ENCODE results near the gene GABRB1.

- TF ChIP-seq, protein P1, sequence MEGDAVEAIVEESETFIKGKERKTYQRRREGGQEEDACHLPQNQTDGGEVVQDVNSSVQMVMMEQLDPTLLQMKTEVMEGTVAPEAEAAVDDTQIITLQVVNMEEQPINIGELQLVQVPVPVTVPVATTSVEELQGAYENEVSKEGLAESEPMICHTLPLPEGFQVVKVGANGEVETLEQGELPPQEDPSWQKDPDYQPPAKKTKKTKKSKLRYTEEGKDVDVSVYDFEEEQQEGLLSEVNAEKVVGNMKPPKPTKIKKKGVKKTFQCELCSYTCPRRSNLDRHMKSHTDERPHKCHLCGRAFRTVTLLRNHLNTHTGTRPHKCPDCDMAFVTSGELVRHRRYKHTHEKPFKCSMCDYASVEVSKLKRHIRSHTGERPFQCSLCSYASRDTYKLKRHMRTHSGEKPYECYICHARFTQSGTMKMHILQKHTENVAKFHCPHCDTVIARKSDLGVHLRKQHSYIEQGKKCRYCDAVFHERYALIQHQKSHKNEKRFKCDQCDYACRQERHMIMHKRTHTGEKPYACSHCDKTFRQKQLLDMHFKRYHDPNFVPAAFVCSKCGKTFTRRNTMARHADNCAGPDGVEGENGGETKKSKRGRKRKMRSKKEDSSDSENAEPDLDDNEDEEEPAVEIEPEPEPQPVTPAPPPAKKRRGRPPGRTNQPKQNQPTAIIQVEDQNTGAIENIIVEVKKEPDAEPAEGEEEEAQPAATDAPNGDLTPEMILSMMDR (IDR thresholded peaks at IDR 0.05), result no peak
- TF ChIP-seq POLR2A (IDR thresholded peaks at IDR 0.05) (no peak), EP300 (IDR thresholded peaks at IDR 0.05) (no peak), POLR2AphosphoS5 (IDR thresholded peaks at IDR 0.05) (no peak)
Measured at GRCh38 chr4:47101453-47101852, 70.1 kb downstream of the GABRB1 start.
